SKM-1 (cell line): ENCODE data around the gene SLC12A5.

ENCODE experiments used
- DNase-seq: peaks from one replicate; lab custom pipeline; 2025; ENCODE audit not compliant: unreplicated experiment; lab: John Stamatoyannopoulos, UW

The SLC12A5 gene

DNA sequence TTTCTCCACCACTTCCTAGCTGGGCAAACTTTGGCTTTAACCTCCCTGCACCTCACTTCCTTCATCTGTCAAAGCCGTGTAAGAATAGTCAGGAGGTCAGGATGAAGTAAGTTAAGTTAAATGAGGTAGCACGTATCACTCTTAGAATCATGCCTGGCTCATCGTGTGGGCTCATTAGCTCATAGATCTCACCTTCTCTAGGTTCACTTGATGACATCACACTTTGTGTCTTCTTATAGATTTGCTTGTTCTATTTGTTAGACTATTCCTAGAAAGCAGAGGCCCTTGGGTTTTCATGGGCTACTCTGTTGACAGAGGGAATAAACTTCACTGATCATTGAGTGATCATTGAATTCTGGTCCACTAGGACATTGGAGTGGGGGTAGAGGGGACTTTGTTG is 72.9 kb downstream of the SLC12A5 start:
- no peak for DNase-seq

GRCh38 chr20:46102940-46103339 is 73.9 kb downstream of the SLC12A5 start:
- no peak for DNase-seq

DNA sequence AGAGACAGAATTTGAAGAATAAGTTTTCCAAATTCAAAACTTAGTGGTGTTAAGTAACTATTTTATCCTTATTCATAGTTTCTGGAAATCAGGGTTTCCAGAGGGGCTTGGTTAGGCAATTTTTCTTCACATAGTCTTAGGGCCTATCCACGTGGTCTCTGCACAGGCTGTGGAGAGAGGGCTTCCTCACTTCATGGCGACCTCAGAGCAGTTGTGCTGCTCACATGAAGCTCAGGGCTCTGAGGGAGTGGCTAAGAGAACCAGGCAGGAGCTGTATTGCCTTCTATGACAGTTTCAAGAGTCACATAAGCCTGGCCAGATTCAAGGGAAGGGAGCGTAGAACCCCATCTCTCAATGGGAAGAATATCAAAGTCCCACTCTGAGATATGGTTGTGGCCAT is 75.2 kb downstream of the SLC12A5 start:
- no peak for DNase-seq

DNA sequence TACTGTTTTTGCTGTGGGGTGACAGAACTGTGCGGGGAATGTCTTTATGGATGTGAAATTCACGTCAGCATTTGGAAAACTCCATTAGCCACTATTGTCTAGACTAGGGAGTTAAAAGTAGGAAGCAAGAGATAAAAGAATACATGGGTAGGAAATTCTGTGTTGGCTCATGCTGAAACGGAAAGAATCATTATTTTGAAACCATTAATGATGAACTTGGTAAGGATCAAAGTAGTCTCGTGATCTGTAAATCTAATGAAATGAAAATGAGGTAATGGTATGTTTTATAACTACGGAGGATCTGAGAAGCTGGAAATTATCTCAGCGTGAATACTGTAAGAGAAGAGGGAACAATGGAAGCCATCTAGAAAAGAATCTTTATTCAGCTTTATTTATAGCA is 78.0 kb downstream of the SLC12A5 start:
- DNase-seq = no peak

DNA sequence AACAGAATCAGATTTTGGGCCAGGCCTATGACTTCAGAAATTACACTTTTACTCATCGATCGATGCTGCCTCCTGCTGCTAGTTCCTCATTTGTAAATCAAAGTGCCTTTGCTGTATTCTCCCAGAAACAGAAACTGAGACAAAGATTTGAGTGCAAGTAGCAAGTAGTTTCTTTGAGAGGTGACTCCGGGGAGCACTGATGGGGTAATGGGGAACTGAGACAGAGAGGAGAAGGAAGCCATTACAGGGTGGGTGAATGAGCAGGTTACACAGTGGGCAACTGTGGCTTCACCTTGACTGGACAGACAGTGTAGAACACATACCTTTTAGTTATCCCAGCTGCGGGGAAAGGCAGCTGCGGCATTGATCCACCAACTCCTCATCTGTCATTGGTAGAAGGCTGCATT is 79.4 kb downstream of the SLC12A5 start:
- no peak for DNase-seq

GRCh38 chr20:46108976-46109375 is 80.0 kb downstream of the SLC12A5 start:
- no peak for DNase-seq
